Measurements from ENCODE around the gene ANO8. TPM values are rescaled to one million over a fixed set of nuclear protein-coding genes. Genes with fewer than 3 reads are reported as not detected.

ANO8 gene
- total and polyA plus RNA-seq, 2 experiments from 2014 or later = 4.5 to 24.9 TPM

DNA sequence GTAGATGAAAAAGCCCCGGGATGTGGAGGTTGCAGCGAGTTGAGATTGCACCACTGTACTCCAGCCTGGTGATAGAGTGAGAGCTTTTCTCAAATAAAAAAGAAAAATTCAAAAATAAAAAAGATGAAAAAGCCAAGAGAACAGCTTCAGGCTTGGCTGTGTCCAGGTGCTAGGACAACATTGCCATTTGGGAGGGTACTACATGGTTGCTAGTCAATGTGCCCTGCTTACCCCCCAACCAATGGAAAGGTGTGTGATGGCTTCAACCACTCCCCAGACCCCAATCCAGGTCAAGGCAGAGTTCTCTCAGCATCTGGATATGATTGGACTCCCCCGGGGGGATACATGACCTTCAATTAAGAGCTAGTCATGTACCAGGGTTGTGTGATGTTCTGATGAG, 55.2 kb downstream of the ANO8 start:
- Histone ChIP-seq H3K4me3 (no peak overlapping the region), H3K79me2 (replicated peaks; ENCODE audit: insufficient read depth) (no peaks in the 10 kb centered on the region), H3F3A (replicated peaks; ENCODE audit: low read depth) (peaks cover 22% of the 10 kb centered on the region), H3K36me3 (ENCODE audit: insufficient read depth) (peaks cover 10% of the 10 kb centered on the region), H2AFZ (no peak overlapping the region), H3K27ac (ENCODE audit: low read depth) (no peak overlapping the region), H3K4me1 (ENCODE audit: insufficient read depth) (no peaks in the 10 kb centered on the region), H3K9me2 (ENCODE audit: insufficient read depth) (no peaks in the 10 kb centered on the region), H3K27me3 (ENCODE audit: insufficient read depth) (peaks cover 6% of the 10 kb centered on the region; the same call in 1 of the 2 replicates), H4K20me1 (replicated peaks; ENCODE audit: insufficient read depth) (peaks cover 4% of the 10 kb centered on the region; the same call in 1 of the 2 replicates), H3K4me2 (no peak overlapping the region)
- Mint-ChIP-seq H3K4me3 (no peak overlapping the region), H3K27ac (no peak overlapping the region), H3K36me3 (ENCODE audit: low read depth) (peaks cover 52% of the 10 kb centered on the region), H3K9me3 (no peaks in the 10 kb centered on the region), H3K27me3 (ENCODE audit: insufficient read depth, low read depth, poor library complexity) (peaks cover 9% of the 10 kb centered on the region), H3K4me1 (peaks cover 2% of the 10 kb centered on the region; the same call in 2 of the 3 replicates)
- no peak for DNase-seq (ENCODE audit: low spot score)
- no peak for ATAC-seq
- TF ChIP-seq ZNF331 (CRISPR knock-in tag; IDR thresholded peaks at IDR 0.05; ENCODE audit: low read depth) (no peak), STAT1 (IDR thresholded peaks at IDR 0.05; ENCODE audit: unreplicated experiment) (no peak), EZH2 (IDR thresholded peaks at IDR 0.05; ENCODE audit: low read depth, unreplicated experiment) (no peak), CREB1 (CRISPR knock-in tag; IDR thresholded peaks at IDR 0.05; ENCODE audit: low read depth) (no peak), ZNF114 (CRISPR knock-in tag; IDR thresholded peaks at IDR 0.05) (no peak)
- TF ChIP-seq, protein P1, sequence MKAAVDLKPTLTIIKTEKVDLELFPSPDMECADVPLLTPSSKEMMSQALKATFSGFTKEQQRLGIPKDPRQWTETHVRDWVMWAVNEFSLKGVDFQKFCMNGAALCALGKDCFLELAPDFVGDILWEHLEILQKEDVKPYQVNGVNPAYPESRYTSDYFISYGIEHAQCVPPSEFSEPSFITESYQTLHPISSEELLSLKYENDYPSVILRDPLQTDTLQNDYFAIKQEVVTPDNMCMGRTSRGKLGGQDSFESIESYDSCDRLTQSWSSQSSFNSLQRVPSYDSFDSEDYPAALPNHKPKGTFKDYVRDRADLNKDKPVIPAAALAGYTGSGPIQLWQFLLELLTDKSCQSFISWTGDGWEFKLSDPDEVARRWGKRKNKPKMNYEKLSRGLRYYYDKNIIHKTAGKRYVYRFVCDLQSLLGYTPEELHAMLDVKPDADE (IDR thresholded peaks at IDR 0.05) = no peak
- TF ChIP-seq, protein P2, sequence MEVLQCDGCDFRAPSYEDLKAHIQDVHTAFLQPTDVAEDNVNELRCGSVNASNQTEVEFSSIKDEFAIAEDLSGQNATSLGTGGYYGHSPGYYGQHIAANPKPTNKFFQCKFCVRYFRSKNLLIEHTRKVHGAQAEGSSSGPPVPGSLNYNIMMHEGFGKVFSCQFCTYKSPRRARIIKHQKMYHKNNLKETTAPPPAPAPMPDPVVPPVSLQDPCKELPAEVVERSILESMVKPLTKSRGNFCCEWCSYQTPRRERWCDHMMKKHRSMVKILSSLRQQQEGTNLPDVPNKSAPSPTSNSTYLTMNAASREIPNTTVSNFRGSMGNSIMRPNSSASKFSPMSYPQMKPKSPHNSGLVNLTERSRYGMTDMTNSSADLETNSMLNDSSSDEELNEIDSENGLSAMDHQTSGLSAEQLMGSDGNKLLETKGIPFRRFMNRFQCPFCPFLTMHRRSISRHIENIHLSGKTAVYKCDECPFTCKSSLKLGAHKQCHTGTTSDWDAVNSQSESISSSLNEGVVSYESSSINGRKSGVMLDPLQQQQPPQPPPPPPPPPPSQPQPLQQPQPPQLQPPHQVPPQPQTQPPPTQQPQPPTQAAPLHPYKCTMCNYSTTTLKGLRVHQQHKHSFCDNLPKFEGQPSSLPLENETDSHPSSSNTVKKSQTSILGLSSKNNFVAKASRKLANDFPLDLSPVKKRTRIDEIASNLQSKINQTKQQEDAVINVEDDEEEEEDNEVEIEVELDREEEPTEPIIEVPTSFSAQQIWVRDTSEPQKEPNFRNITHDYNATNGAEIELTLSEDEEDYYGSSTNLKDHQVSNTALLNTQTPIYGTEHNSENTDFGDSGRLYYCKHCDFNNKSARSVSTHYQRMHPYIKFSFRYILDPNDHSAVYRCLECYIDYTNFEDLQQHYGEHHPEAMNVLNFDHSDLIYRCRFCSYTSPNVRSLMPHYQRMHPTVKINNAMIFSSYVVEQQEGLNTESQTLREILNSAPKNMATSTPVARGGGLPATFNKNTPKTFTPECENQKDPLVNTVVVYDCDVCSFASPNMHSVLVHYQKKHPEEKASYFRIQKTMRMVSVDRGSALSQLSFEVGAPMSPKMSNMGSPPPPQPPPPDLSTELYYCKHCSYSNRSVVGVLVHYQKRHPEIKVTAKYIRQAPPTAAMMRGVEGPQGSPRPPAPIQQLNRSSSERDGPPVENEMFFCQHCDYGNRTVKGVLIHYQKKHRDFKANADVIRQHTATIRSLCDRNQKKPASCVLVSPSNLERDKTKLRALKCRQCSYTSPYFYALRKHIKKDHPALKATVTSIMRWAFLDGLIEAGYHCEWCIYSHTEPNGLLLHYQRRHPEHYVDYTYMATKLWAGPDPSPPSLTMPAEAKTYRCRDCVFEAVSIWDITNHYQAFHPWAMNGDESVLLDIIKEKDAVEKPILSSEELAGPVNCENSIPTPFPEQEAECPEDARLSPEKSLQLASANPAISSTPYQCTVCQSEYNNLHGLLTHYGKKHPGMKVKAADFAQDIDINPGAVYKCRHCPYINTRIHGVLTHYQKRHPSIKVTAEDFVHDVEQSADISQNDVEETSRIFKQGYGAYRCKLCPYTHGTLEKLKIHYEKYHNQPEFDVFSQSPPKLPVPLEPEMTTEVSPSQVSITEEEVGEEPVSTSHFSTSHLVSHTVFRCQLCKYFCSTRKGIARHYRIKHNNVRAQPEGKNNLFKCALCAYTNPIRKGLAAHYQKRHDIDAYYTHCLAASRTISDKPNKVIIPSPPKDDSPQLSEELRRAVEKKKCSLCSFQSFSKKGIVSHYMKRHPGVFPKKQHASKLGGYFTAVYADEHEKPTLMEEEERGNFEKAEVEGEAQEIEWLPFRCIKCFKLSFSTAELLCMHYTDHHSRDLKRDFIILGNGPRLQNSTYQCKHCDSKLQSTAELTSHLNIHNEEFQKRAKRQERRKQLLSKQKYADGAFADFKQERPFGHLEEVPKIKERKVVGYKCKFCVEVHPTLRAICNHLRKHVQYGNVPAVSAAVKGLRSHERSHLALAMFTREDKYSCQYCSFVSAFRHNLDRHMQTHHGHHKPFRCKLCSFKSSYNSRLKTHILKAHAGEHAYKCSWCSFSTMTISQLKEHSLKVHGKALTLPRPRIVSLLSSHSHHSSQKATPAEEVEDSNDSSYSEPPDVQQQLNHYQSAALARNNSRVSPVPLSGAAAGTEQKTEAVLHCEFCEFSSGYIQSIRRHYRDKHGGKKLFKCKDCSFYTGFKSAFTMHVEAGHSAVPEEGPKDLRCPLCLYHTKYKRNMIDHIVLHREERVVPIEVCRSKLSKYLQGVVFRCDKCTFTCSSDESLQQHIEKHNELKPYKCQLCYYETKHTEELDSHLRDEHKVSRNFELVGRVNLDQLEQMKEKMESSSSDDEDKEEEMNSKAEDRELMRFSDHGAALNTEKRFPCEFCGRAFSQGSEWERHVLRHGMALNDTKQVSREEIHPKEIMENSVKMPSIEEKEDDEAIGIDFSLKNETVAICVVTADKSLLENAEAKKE (CRISPR knock-in tag; IDR thresholded peaks at IDR 0.05) = no peak
